ENCODE results near the gene CCP110. TPM values are rescaled to one million over a fixed set of nuclear protein-coding genes. Genes with fewer than 3 reads are reported as not detected.

The CCP110 gene
- total and polyA plus RNA-seq, 2 experiments from 2014 or later, result 4.3 to 9.2 TPM

DNA sequence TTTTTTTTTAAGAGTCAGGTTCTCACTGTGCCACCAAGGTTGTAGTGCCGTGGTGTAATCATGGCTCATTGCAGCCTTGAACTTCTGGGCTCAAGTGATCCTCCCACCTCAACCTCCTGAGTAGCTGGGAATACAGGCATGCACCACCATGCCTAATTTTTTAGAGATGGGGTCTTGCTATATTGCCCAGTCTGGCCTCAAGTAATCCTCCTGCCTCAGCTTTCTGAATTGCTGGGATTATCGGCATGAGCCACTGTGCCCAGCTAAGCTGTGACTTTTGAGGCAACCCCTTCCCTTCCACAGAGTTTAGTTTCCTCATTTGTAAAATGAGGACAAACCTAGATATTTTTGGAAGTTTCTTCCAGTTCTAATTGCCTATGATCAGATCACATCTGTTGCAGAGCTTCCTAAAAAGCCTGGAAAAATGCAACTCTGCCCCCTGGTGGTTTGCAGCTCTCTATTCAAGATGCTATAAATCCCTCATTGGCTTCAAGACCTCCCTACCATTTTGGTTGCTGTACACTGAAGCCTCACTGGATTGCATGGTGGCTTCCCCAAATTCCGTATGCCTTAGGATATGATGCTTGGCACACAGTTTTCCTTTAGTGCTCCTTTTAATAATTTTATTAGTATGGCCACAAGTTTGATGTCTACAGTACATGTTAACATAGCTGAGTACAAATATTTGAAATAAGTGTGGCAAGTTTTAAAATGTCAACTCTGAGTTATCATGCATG, 21.2 kb upstream of the CCP110 start:
- DNase-seq (ENCODE audit: low spot score), result peak; percentile 84
- Histone ChIP-seq H3K9me3 (ENCODE audit: low read depth) (no peaks in the 10 kb centered on the region), H3K4me1 (ENCODE audit: insufficient read depth) (no peaks in the 10 kb centered on the region), H3K9me2 (replicated peaks; ENCODE audit: insufficient read depth) (no peaks in the 10 kb centered on the region), H3K79me2 (no peaks in the 10 kb centered on the region), H2AFZ (no peak overlapping the region), H3K4me3 (no peak overlapping the region), H3K36me3 (replicated peaks; ENCODE audit: insufficient read depth, low read depth) (no peaks in the 10 kb centered on the region), H3K27me3 (no peaks in the 10 kb centered on the region), H3K27ac (no peak overlapping the region), H4K20me1 (ENCODE audit: insufficient read depth, poor library complexity, severe bottlenecking) (no peaks in the 10 kb centered on the region), H3K4me2 (no peak overlapping the region)
- WGBS (ENCODE audit: low lambda C conversion rate, missing lambda C conversion rate), result 97% methylated on average over 3 of the region's 3 CpGs
- TF ChIP-seq, protein P1, sequence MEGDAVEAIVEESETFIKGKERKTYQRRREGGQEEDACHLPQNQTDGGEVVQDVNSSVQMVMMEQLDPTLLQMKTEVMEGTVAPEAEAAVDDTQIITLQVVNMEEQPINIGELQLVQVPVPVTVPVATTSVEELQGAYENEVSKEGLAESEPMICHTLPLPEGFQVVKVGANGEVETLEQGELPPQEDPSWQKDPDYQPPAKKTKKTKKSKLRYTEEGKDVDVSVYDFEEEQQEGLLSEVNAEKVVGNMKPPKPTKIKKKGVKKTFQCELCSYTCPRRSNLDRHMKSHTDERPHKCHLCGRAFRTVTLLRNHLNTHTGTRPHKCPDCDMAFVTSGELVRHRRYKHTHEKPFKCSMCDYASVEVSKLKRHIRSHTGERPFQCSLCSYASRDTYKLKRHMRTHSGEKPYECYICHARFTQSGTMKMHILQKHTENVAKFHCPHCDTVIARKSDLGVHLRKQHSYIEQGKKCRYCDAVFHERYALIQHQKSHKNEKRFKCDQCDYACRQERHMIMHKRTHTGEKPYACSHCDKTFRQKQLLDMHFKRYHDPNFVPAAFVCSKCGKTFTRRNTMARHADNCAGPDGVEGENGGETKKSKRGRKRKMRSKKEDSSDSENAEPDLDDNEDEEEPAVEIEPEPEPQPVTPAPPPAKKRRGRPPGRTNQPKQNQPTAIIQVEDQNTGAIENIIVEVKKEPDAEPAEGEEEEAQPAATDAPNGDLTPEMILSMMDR (IDR thresholded peaks at IDR 0.05; ENCODE audit: poor library complexity), result peak; percentile 77
- TF ChIP-seq EZH2 (IDR thresholded peaks at IDR 0.05; ENCODE audit: borderline replicate concordance), result no peak

DNA sequence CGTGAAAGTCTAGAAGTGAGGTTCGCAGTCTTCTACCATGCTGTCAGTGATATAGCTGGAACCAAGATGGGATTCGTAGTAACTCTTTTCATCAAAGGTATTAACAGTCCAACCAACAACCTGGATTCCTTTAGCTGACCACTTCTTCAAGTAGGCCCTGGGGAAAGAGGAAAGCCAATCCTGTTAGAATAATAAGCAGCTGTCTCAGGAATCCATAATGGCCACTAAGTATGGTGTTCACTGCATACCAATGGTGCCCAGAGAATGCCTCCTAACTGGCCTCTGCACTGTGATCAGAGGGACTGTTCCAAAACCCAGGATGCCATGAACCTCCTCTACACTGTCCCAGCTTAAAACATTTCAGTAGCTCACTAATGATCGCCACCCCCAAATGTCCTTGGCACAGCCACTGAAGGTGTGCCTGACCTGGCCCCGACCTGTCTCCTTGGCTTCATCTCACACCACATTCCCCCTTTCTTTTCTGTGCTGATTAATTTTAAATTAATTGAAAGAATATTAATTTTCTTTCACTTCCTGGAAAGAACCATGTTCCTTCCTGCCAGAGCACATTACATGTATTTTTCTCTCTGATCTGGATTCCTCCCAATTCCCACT, 20.2 kb upstream of the CCP110 start:
- Histone ChIP-seq H4K20me1 (ENCODE audit: insufficient read depth, poor library complexity, severe bottlenecking) (no peaks in the 10 kb centered on the region), H3K4me1 (ENCODE audit: insufficient read depth) (no peaks in the 10 kb centered on the region), H3K4me3 (no peak overlapping the region), H3K9me3 (ENCODE audit: low read depth) (no peaks in the 10 kb centered on the region), H3K27ac (no peak overlapping the region), H2AFZ (no peak overlapping the region), H3K4me2 (no peak overlapping the region), H3K27me3 (no peaks in the 10 kb centered on the region), H3K9me2 (replicated peaks; ENCODE audit: insufficient read depth) (no peaks in the 10 kb centered on the region), H3K36me3 (replicated peaks; ENCODE audit: insufficient read depth, low read depth) (no peaks in the 10 kb centered on the region), H3K79me2 (no peaks in the 10 kb centered on the region)
- DNase-seq (ENCODE audit: low spot score), result no peak
- TF ChIP-seq EZH2 (IDR thresholded peaks at IDR 0.05; ENCODE audit: borderline replicate concordance) (no peak), EZH2phosphoT487 (IDR thresholded peaks at IDR 0.05; ENCODE audit: low read depth, severe bottlenecking, unreplicated experiment) (no peak)
- TF ChIP-seq, protein P1 (IDR thresholded peaks at IDR 0.05; ENCODE audit: poor library complexity), result no peak
- 96% methylated on average over 5 of the region's 5 CpGs for WGBS (ENCODE audit: low lambda C conversion rate, missing lambda C conversion rate)

DNA sequence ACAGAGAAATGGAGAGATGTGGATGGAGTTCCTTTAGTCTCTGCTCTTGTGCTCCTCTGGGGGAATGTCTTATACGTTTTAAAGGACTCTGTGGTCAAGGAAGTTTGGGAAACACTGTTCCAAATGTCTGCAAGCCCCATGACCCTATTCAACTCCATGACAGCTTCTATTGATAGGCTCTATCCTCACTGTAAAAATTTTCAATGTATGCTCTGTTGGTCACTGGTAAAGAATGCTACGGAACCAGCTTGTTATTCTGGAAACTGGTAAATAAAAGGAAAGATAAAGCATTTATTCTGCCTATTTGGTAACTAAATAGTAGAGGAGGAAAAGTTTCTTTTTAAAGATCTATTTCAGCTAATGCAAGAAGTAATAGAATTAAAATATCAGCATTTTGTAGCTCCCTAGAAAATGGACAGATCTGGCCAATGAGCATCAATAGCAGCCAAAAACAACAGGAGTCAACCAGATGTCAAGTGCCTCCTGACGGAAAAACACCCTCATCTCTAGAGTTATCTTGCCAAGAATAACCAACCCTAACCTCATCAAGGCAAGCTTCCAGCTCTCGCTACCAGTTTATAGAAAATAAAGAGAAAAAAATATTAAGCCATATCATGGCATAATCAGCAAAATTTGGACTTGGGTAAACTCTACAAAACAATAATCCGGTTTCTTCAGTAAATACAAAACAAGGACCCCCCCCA, 18.0 kb upstream of the CCP110 start:
- DNase-seq (ENCODE audit: low spot score), result no peak
- Histone ChIP-seq H4K20me1 (ENCODE audit: insufficient read depth, poor library complexity, severe bottlenecking) (no peaks in the 10 kb centered on the region), H3K4me1 (ENCODE audit: insufficient read depth) (no peaks in the 10 kb centered on the region), H3K27me3 (no peaks in the 10 kb centered on the region), H3K27ac (no peak overlapping the region), H3K9me3 (ENCODE audit: low read depth) (no peaks in the 10 kb centered on the region), H3K9me2 (replicated peaks; ENCODE audit: insufficient read depth) (no peaks in the 10 kb centered on the region), H3K36me3 (replicated peaks; ENCODE audit: insufficient read depth, low read depth) (no peaks in the 10 kb centered on the region), H2AFZ (no peak overlapping the region), H3K4me3 (no peak overlapping the region), H3K79me2 (peaks cover 3% of the 10 kb centered on the region), H3K4me2 (no peak overlapping the region)
- TF ChIP-seq, protein P1 (IDR thresholded peaks at IDR 0.05; ENCODE audit: poor library complexity), result no peak
- TF ChIP-seq EZH2phosphoT487 (IDR thresholded peaks at IDR 0.05; ENCODE audit: low read depth, severe bottlenecking, unreplicated experiment) (no peak), EZH2 (IDR thresholded peaks at IDR 0.05; ENCODE audit: borderline replicate concordance) (no peak)
- 89% methylated on average over 5 of the region's 5 CpGs for WGBS (ENCODE audit: low lambda C conversion rate, missing lambda C conversion rate)
